Right lobe of liver (tissue), 4 donors: ENCODE data around the gene RUVBL2.

Experiments used
- POLR2A ChIP-seq: fragments of 450-650 bp; IDR thresholded peaks from one replicate; pipeline ENCODE4 v1.6.1; 2017; ENCODE audit warnings: antibody characterized with exemption, mild to moderate bottlenecking
- TF ChIP-seq, protein P1 (sequence below), 4 donors: fragments of 200-600 bp in 3 of 4; fragments of 450-650 bp in 1 of 4; IDR thresholded peaks; one replicate each; pipeline versions ENCODE4 v1.5.1 to v1.8.0; 2016 to 2022; ENCODE audit warnings: antibody characterized with exemption in 4 of 4, mild to moderate bottlenecking in 2 of 4
- donor health status: DM: no; HTN: no; CAD: no.
- donor health status: DM: no; HTN: no; CAD: no.
- donor health status: DM: no; HTN: yes; CAD: no.

DNA sequence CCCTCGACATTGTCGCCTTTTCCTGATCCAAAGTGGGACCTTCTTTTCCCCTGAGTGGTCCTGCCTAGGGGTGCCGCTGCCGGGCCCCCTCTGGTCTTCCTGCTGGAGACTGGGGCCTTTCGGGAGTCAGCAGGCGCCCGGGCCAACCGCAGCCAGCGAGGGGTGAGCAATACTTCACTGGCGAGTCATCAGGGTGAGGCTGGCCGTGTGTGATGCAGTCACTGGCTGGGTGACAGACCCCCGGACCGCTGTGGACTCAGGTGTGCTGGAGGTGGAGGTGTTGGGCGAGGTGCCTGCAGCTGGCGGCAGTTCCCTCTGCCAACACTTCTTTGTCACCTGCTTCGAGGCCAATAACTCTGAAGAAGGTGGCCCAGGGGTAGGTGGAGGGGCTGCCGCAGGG is 48.5 kb downstream of the RUVBL2 start:
- TF ChIP-seq, protein P1, sequence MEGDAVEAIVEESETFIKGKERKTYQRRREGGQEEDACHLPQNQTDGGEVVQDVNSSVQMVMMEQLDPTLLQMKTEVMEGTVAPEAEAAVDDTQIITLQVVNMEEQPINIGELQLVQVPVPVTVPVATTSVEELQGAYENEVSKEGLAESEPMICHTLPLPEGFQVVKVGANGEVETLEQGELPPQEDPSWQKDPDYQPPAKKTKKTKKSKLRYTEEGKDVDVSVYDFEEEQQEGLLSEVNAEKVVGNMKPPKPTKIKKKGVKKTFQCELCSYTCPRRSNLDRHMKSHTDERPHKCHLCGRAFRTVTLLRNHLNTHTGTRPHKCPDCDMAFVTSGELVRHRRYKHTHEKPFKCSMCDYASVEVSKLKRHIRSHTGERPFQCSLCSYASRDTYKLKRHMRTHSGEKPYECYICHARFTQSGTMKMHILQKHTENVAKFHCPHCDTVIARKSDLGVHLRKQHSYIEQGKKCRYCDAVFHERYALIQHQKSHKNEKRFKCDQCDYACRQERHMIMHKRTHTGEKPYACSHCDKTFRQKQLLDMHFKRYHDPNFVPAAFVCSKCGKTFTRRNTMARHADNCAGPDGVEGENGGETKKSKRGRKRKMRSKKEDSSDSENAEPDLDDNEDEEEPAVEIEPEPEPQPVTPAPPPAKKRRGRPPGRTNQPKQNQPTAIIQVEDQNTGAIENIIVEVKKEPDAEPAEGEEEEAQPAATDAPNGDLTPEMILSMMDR (IDR thresholded peaks at IDR 0.05): no peak
- no peak for TF ChIP-seq POLR2A
